Uterus (tissue), 2 donors: Measurements from ENCODE around the gene EDAR.

Experiments used
- CTCF ChIP-seq, 4 experiments: fragments of 200-600 bp in 2 of 4; fragments of 450-650 bp in 2 of 4; sonication (generic) in 2 of 4; IDR thresholded peaks; one replicate each; pipeline ENCODE4 v1.5.1; 2016 to 2019; ENCODE audit warnings: antibody characterized with exemption in 4 of 4, mild to moderate bottlenecking in 2 of 4, moderate library complexity in 1 of 4
- POLR2A ChIP-seq, 2 donors: fragments of 450-650 bp; IDR thresholded peaks; one replicate each; pipeline ENCODE4 v1.6.1; 2016; ENCODE audit warnings: antibody characterized with exemption in 2 of 2, mild to moderate bottlenecking in 1 of 2, moderate library complexity in 1 of 2

DNA sequence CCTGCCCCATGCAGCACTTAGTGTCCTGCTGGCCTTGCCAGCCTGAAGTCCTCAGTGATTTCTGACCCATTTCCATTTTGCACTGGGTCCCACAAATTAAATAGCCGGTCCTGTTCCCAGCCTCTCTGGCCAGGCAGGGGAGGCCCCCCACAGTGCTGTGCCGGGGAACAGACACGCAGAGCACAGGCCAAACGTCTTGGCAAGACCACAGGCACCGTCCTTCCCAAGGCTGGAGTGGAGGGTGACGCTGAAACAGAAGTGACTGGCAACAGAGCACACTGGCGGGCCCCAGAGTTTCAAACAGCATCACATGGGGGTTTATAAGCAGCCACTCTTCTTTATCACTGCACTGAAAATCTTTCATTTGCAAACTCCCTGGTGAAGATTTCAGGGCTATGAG is 52.2 kb downstream of the EDAR start:
- no peak for TF ChIP-seq CTCF (IDR thresholded peaks at IDR 0.05)
- no peak for TF ChIP-seq POLR2A (IDR thresholded peaks at IDR 0.05)
